Measurements from ENCODE around the gene BNC2.

The BNC2 gene

GRCh38 chr9:16575142-16575985, 295.1 kb downstream of the BNC2 start:
- H3K36me3 Mint-ChIP-seq (ENCODE audit: low read depth) = no peaks in the 10 kb centered on the region
- no peaks in the 10 kb centered on the region for H3K9me3 Mint-ChIP-seq
- H3K27ac Mint-ChIP-seq = no peak overlapping the region
- DNase-seq (no peak), ATAC-seq (no peak)
- H3K4me3 Mint-ChIP-seq = no peak overlapping the region
- H3K4me1 Mint-ChIP-seq = no peaks in the 10 kb centered on the region
- no peaks in the 10 kb centered on the region for H3K27me3 Mint-ChIP-seq

- DNase-seq (no peak), ATAC-seq (no peak)
- Mint-ChIP-seq H3K9me3 (no peaks in the 10 kb centered on the region), H3K27ac (no peak overlapping the region), H3K4me3 (no peak overlapping the region), H3K36me3 (ENCODE audit: low read depth) (no peaks in the 10 kb centered on the region), H3K27me3 (no peaks in the 10 kb centered on the region), H3K4me1 (no peaks in the 10 kb centered on the region)
These were observed 298.3 kb downstream of the BNC2 start for GRCh38 chr9:16572005-16572734.

GRCh38 chr9:16571127-16571802, 299.2 kb downstream of the BNC2 start:
- H3K4me1 Mint-ChIP-seq = no peaks in the 10 kb centered on the region
- no peak overlapping the region for H3K27ac Mint-ChIP-seq
- H3K4me3 Mint-ChIP-seq = no peak overlapping the region
- no peaks in the 10 kb centered on the region for H3K27me3 Mint-ChIP-seq
- DNase-seq = no peak
- no peaks in the 10 kb centered on the region for H3K36me3 Mint-ChIP-seq (ENCODE audit: low read depth)
- ATAC-seq = no peak
- no peaks in the 10 kb centered on the region for H3K9me3 Mint-ChIP-seq

- H3K27ac Mint-ChIP-seq = no peak overlapping the region
- ATAC-seq = no peak
- H3K27me3 Mint-ChIP-seq = no peaks in the 10 kb centered on the region
- H3K4me3 Mint-ChIP-seq = no peak overlapping the region
- H3K4me1 Mint-ChIP-seq = no peaks in the 10 kb centered on the region
- no peaks in the 10 kb centered on the region for H3K9me3 Mint-ChIP-seq
- no peak for DNase-seq
- H3K36me3 Mint-ChIP-seq (ENCODE audit: low read depth) = no peaks in the 10 kb centered on the region
These were observed 307.0 kb downstream of the BNC2 start for GRCh38 chr9:16563446-16563845.

GRCh38 chr9:16561121-16561520, 309.3 kb downstream of the BNC2 start:
- DNase-seq = no peak
- no peaks in the 10 kb centered on the region for H3K27me3 Mint-ChIP-seq

GRCh38 chr9:16559418-16560188, 310.9 kb downstream of the BNC2 start:
- no peak overlapping the region for H3K27ac Mint-ChIP-seq
- H3K36me3 Mint-ChIP-seq (ENCODE audit: low read depth) = no peaks in the 10 kb centered on the region
- no peak for ATAC-seq
- H3K27me3 Mint-ChIP-seq = no peaks in the 10 kb centered on the region
- H3K9me3 Mint-ChIP-seq = no peaks in the 10 kb centered on the region
- no peaks in the 10 kb centered on the region for H3K4me1 Mint-ChIP-seq
- no peak overlapping the region for H3K4me3 Mint-ChIP-seq
- no peak for DNase-seq

More at GRCh38 chr9:16561121-16561520, 309.3 kb downstream of the BNC2 start:
- Mint-ChIP-seq H3K4me1 (no peaks in the 10 kb centered on the region), H3K27ac (no peak overlapping the region), H3K9me3 (no peaks in the 10 kb centered on the region), H3K36me3 (ENCODE audit: low read depth) (no peaks in the 10 kb centered on the region), H3K4me3 (no peak overlapping the region)
- ATAC-seq = no peak

GRCh38 chr9:16555802-16556201, 314.7 kb downstream of the BNC2 start:
- Mint-ChIP-seq H3K9me3 (no peaks in the 10 kb centered on the region), H3K27me3 (no peaks in the 10 kb centered on the region), H3K4me1 (no peaks in the 10 kb centered on the region), H3K4me3 (no peak overlapping the region), H3K36me3 (ENCODE audit: low read depth) (no peaks in the 10 kb centered on the region), H3K27ac (no peak overlapping the region)
- no peak for ATAC-seq
- DNase-seq = no peak

- Mint-ChIP-seq H3K9me3 (no peaks in the 10 kb centered on the region), H3K36me3 (ENCODE audit: low read depth) (no peaks in the 10 kb centered on the region), H3K27ac (no peak overlapping the region), H3K4me1 (no peaks in the 10 kb centered on the region), H3K27me3 (no peaks in the 10 kb centered on the region), H3K4me3 (no peak overlapping the region)
- DNase-seq = no peak
- no peak for ATAC-seq
These were observed 316.5 kb downstream of the BNC2 start for GRCh38 chr9:16553869-16554540.

- no peaks in the 10 kb centered on the region for H3K36me3 Mint-ChIP-seq (ENCODE audit: low read depth)
These were observed 318.2 kb downstream of the BNC2 start for GRCh38 chr9:16552252-16552651.

GRCh38 chr9:16551692-16552091, 318.8 kb downstream of the BNC2 start:
- DNase-seq (no peak), ATAC-seq (no peak)
- Mint-ChIP-seq H3K27ac (no peak overlapping the region), H3K36me3 (ENCODE audit: low read depth) (no peaks in the 10 kb centered on the region), H3K27me3 (no peaks in the 10 kb centered on the region), H3K4me3 (no peak overlapping the region), H3K9me3 (no peaks in the 10 kb centered on the region), H3K4me1 (no peaks in the 10 kb centered on the region)

More at GRCh38 chr9:16552252-16552651, 318.2 kb downstream of the BNC2 start:
- Mint-ChIP-seq H3K4me3 (no peak overlapping the region), H3K27ac (no peak overlapping the region), H3K9me3 (no peaks in the 10 kb centered on the region), H3K27me3 (no peaks in the 10 kb centered on the region), H3K4me1 (no peaks in the 10 kb centered on the region)
- ATAC-seq = no peak
- DNase-seq = no peak

- no peaks in the 10 kb centered on the region for H3K36me3 Mint-ChIP-seq (ENCODE audit: low read depth)
- ATAC-seq = no peak
- H3K4me3 Mint-ChIP-seq = no peak overlapping the region
- no peaks in the 10 kb centered on the region for H3K27me3 Mint-ChIP-seq
- H3K27ac Mint-ChIP-seq = no peak overlapping the region
- no peak for DNase-seq
- H3K9me3 Mint-ChIP-seq = peaks cover 3% of the 10 kb centered on the region
- no peaks in the 10 kb centered on the region for H3K4me1 Mint-ChIP-seq
These were observed 324.8 kb downstream of the BNC2 start for GRCh38 chr9:16545639-16546038.

- ATAC-seq (no peak), DNase-seq (no peak)
- H3K4me3 Mint-ChIP-seq = no peak overlapping the region
- peaks cover 3% of the 10 kb centered on the region for H3K9me3 Mint-ChIP-seq
- H3K4me1 Mint-ChIP-seq = no peaks in the 10 kb centered on the region
- no peak overlapping the region for H3K27ac Mint-ChIP-seq
- H3K27me3 Mint-ChIP-seq = no peaks in the 10 kb centered on the region
- no peaks in the 10 kb centered on the region for H3K36me3 Mint-ChIP-seq (ENCODE audit: low read depth)
These were observed 325.6 kb downstream of the BNC2 start for GRCh38 chr9:16544842-16545241.

GRCh38 chr9:16543686-16544085, 326.8 kb downstream of the BNC2 start:
- no peak for ATAC-seq
- H3K9me3 Mint-ChIP-seq = peaks cover 3% of the 10 kb centered on the region
- no peaks in the 10 kb centered on the region for H3K27me3 Mint-ChIP-seq
- no peak for DNase-seq
- H3K36me3 Mint-ChIP-seq (ENCODE audit: low read depth) = no peaks in the 10 kb centered on the region
- no peaks in the 10 kb centered on the region for H3K4me1 Mint-ChIP-seq
- no peak overlapping the region for H3K27ac Mint-ChIP-seq
- no peak overlapping the region for H3K4me3 Mint-ChIP-seq

- ATAC-seq (no peak), DNase-seq (no peak)
- Mint-ChIP-seq H3K36me3 (ENCODE audit: low read depth) (no peaks in the 10 kb centered on the region), H3K9me3 (peaks cover 3% of the 10 kb centered on the region), H3K27me3 (no peaks in the 10 kb centered on the region), H3K4me1 (no peaks in the 10 kb centered on the region), H3K27ac (no peak overlapping the region), H3K4me3 (no peak overlapping the region)
These were observed 327.2 kb downstream of the BNC2 start for GRCh38 chr9:16543225-16543624.
